ENCODE results near the gene KCNQ1OT1.

The KCNQ1OT1 gene

GRCh38 chr11:2579315-2580060 is 120.3 kb downstream of the KCNQ1OT1 start:
- no peak for DNase-seq

GRCh38 chr11:2578929-2579270 is 120.9 kb downstream of the KCNQ1OT1 start:
- no peak for DNase-seq

- no peak for DNase-seq
These were observed 121.5 kb downstream of the KCNQ1OT1 start for GRCh38 chr11:2577991-2578928.

- no peak for DNase-seq
These were observed 122.5 kb downstream of the KCNQ1OT1 start for GRCh38 chr11:2577031-2577990.

- DNase-seq: no peak
These were observed 123.2 kb downstream of the KCNQ1OT1 start for GRCh38 chr11:2576549-2576948.

- DNase-seq: no peak
These were observed 123.7 kb downstream of the KCNQ1OT1 start for GRCh38 chr11:2576111-2576510.

- no peak for DNase-seq
These were observed 124.2 kb downstream of the KCNQ1OT1 start for GRCh38 chr11:2575591-2576051.

GRCh38 chr11:2574553-2575535 is 125.0 kb downstream of the KCNQ1OT1 start:
- DNase-seq: no peak

GRCh38 chr11:2574043-2574552 is 125.7 kb downstream of the KCNQ1OT1 start:
- no peak for DNase-seq

GRCh38 chr11:2573240-2574042 is 126.4 kb downstream of the KCNQ1OT1 start:
- DNase-seq: no peak

GRCh38 chr11:2572491-2573239 is 127.1 kb downstream of the KCNQ1OT1 start:
- no peak for DNase-seq

GRCh38 chr11:2571598-2572281 is 128.1 kb downstream of the KCNQ1OT1 start:
- DNase-seq: no peak

- no peak for DNase-seq
These were observed 128.8 kb downstream of the KCNQ1OT1 start for GRCh38 chr11:2570841-2571597.

- no peak for DNase-seq
These were observed 129.5 kb downstream of the KCNQ1OT1 start for GRCh38 chr11:2570211-2570811.

GRCh38 chr11:2569731-2570210 is 130.0 kb downstream of the KCNQ1OT1 start:
- DNase-seq: no peak

- no peak for DNase-seq
These were observed 130.5 kb downstream of the KCNQ1OT1 start for GRCh38 chr11:2569321-2569721.

GRCh38 chr11:2567026-2567671 is 132.6 kb downstream of the KCNQ1OT1 start:
- no peak for DNase-seq
